Chondrocyte (in vitro differentiated cells): Measurements from ENCODE around the gene DOCK8. TPM values are rescaled to one million over a fixed set of nuclear protein-coding genes. Genes with fewer than 3 reads are reported as not detected.

Source experiments
- DNase-seq: peaks from one replicate; pipeline ENCODE4 v3.0.0; 2021; ENCODE audit warnings: mixed read lengths, low spot score
- H3K27ac Mint-ChIP-seq: one replicate; pipeline ENCODE4 v1.8.0; 2021; ENCODE audit warnings: mild to moderate bottlenecking, moderate library complexity, mixed read lengths; ENCODE audit not compliant: unreplicated experiment
- H3K27me3 Mint-ChIP-seq: 2 replicates; pipeline ENCODE4 v1.8.0; 2021; ENCODE audit warnings: low read depth, mixed read lengths
- H3K36me3 Mint-ChIP-seq: 2 replicates; pipeline ENCODE4 v1.8.0; 2021; ENCODE audit warnings: low read depth, mixed read lengths
- H3K4me1 Mint-ChIP-seq: 2 replicates; pipeline ENCODE4 v1.8.0; 2021; ENCODE audit warnings: low read depth, mild to moderate bottlenecking, mixed read lengths
- H3K4me3 Mint-ChIP-seq: one replicate; pipeline ENCODE4 v1.8.0; 2021; ENCODE audit warnings: mild to moderate bottlenecking, moderate library complexity, mixed read lengths; ENCODE audit not compliant: unreplicated experiment
- H3K9me3 Mint-ChIP-seq: 2 replicates; pipeline ENCODE4 v1.8.0; 2021; ENCODE audit warnings: low read depth, mixed read lengths
- CTCF ChIP-seq: fragments of 200-600 bp; sonication (generic); IDR thresholded peaks from 2 replicates; pipeline ENCODE4 v1.5.0; 2021; ENCODE audit warnings: antibody characterized with exemption, mild to moderate bottlenecking, moderate library complexity
- total RNA-seq: library from RNA; stranded (reverse); gene quantifications from 3 replicates; pipeline ENCODE4 v1.2.1, GENCODE V29; 2021

DOCK8 gene
- total RNA-seq, 1 donor from 2014 or later: 0.17 TPM

- Mint-ChIP-seq H3K27ac (no peak overlapping the region), H3K9me3 (no peaks in the 10 kb centered on the region), H3K4me3 (no peak overlapping the region), H3K36me3 (no peaks in the 10 kb centered on the region), H3K27me3 (peaks cover 7% of the 10 kb centered on the region), H3K4me1 (peaks cover 7% of the 10 kb centered on the region)
- TF ChIP-seq CTCF: no peak
- no peak for DNase-seq
Measured at GRCh38 chr9:441126-441525, 226.5 kb downstream of the DOCK8 start.

- no peak overlapping the region for H3K27ac Mint-ChIP-seq
Measured at GRCh38 chr9:444528-444927, 229.9 kb downstream of the DOCK8 start.

GRCh38 chr9:445033-445432 lies 230.4 kb downstream of the DOCK8 start:
- no peaks in the 10 kb centered on the region for H3K9me3 Mint-ChIP-seq
- no peak overlapping the region for H3K4me3 Mint-ChIP-seq
- H3K27me3 Mint-ChIP-seq: peaks cover 7% of the 10 kb centered on the region
- no peaks in the 10 kb centered on the region for H3K36me3 Mint-ChIP-seq
- DNase-seq: no peak
- H3K4me1 Mint-ChIP-seq: peaks cover 7% of the 10 kb centered on the region
- no peak for TF ChIP-seq CTCF
- peak overlapping the region; percentile 13 for H3K27ac Mint-ChIP-seq

More at GRCh38 chr9:444528-444927, 229.9 kb downstream of the DOCK8 start:
- no peak for DNase-seq
- no peak overlapping the region for H3K4me3 Mint-ChIP-seq
- H3K4me1 Mint-ChIP-seq: peaks cover 7% of the 10 kb centered on the region
- H3K27me3 Mint-ChIP-seq: peaks cover 7% of the 10 kb centered on the region
- no peak for TF ChIP-seq CTCF
- no peaks in the 10 kb centered on the region for H3K9me3 Mint-ChIP-seq
- H3K36me3 Mint-ChIP-seq: no peaks in the 10 kb centered on the region

GRCh38 chr9:446074-446699 lies 231.5 kb downstream of the DOCK8 start:
- Mint-ChIP-seq H3K27ac (no peak overlapping the region), H3K9me3 (no peaks in the 10 kb centered on the region), H3K4me1 (peaks cover 7% of the 10 kb centered on the region), H3K27me3 (peaks cover 9% of the 10 kb centered on the region), H3K36me3 (no peaks in the 10 kb centered on the region), H3K4me3 (no peak overlapping the region)
- TF ChIP-seq CTCF: no peak
- DNase-seq: no peak

- Mint-ChIP-seq H3K27me3 (peaks cover 8% of the 10 kb centered on the region), H3K9me3 (no peaks in the 10 kb centered on the region), H3K36me3 (no peaks in the 10 kb centered on the region), H3K4me3 (no peak overlapping the region), H3K4me1 (peaks cover 7% of the 10 kb centered on the region), H3K27ac (no peak overlapping the region)
- TF ChIP-seq CTCF: no peak
- no peak for DNase-seq
Measured at GRCh38 chr9:447230-448025, 232.8 kb downstream of the DOCK8 start.
